Measurements from ENCODE around the gene CATSPER1.

- TF ChIP-seq CTCF (IDR thresholded peaks at IDR 0.05): no peak
- TF ChIP-seq POLR2A (IDR thresholded peaks at IDR 0.05): no peak
These were observed 57.4 kb downstream of the CATSPER1 start for GRCh38 chr11:65968600-65969482.
